ENCODE data around the gene CNTN5. TPM values are rescaled to one million over a fixed set of nuclear protein-coding genes. Genes with fewer than 3 reads are reported as not detected.

Gene CNTN5
- total RNA-seq, 1 experiment from 2014 or later = not detected

GRCh38 chr11:99260696-99261095 is 239.9 kb downstream of the CNTN5 start:
- Mint-ChIP-seq H3K27me3 (ENCODE audit: low read depth) (no peaks in the 10 kb centered on the region), H3K9me3 (no peaks in the 10 kb centered on the region), H3K36me3 (ENCODE audit: insufficient read depth in 1 of 3, low read depth in 3 of 3) (no peaks in the 10 kb centered on the region), H3K27ac (no peak overlapping the region), H3K4me3 (no peak overlapping the region), H3K4me1 (no peaks in the 10 kb centered on the region)
- H3K27me3 ChIP-seq (ENCODE audit: insufficient read depth, low read length) = no peaks in the 10 kb centered on the region
- no peak overlapping the region for H3K4me2 ChIP-seq (ENCODE audit: insufficient read depth, insufficient read length, low read length)
- DNase-seq = no peak
- no peak overlapping the region for H2BK20ac ChIP-seq (ENCODE audit: low read depth, low read length, poor library complexity, severe bottlenecking)
- no peak overlapping the region for H2BK5ac ChIP-seq (ENCODE audit: insufficient read length, low read length)
- TF ChIP-seq, protein P1, sequence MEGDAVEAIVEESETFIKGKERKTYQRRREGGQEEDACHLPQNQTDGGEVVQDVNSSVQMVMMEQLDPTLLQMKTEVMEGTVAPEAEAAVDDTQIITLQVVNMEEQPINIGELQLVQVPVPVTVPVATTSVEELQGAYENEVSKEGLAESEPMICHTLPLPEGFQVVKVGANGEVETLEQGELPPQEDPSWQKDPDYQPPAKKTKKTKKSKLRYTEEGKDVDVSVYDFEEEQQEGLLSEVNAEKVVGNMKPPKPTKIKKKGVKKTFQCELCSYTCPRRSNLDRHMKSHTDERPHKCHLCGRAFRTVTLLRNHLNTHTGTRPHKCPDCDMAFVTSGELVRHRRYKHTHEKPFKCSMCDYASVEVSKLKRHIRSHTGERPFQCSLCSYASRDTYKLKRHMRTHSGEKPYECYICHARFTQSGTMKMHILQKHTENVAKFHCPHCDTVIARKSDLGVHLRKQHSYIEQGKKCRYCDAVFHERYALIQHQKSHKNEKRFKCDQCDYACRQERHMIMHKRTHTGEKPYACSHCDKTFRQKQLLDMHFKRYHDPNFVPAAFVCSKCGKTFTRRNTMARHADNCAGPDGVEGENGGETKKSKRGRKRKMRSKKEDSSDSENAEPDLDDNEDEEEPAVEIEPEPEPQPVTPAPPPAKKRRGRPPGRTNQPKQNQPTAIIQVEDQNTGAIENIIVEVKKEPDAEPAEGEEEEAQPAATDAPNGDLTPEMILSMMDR (conservative IDR thresholded peaks at IDR 0.05) = no peak
- H2AFZ ChIP-seq (ENCODE audit: low read length) = no peak overlapping the region
- no peak overlapping the region for H3K27ac ChIP-seq (ENCODE audit: insufficient read length, low read depth, low read length)
- H2BK12ac ChIP-seq (ENCODE audit: insufficient read length, low read depth, low read length) = no peak overlapping the region
- no peaks in the 10 kb centered on the region for H3K4me1 ChIP-seq (ENCODE audit: insufficient read depth, low read length)
- H3K79me1 ChIP-seq (ENCODE audit: insufficient read depth, low read depth, low read length, poor library complexity, severe bottlenecking) = no peaks in the 10 kb centered on the region
- H3K4ac ChIP-seq (ENCODE audit: low read depth, low read length) = no peak overlapping the region
- no peaks in the 10 kb centered on the region for H3K23me2 ChIP-seq (ENCODE audit: insufficient read length, low read depth, low read length, poor library complexity, severe bottlenecking)
- H3T11ph ChIP-seq (ENCODE audit: low read length) = no peak overlapping the region
- no peak overlapping the region for H4K5ac ChIP-seq (ENCODE audit: insufficient read length, low read depth, low read length)
- H2BK15ac ChIP-seq (ENCODE audit: low read depth, low read length) = no peak overlapping the region
- no peak overlapping the region for H2AK5ac ChIP-seq (ENCODE audit: insufficient read length, low read length)
- no peak overlapping the region for H4K8ac ChIP-seq (replicated peaks; ENCODE audit: insufficient read length, low read depth, low read length)
- no peak overlapping the region for H4K91ac ChIP-seq (ENCODE audit: insufficient read length, low read depth, low read length)
- no peak overlapping the region for H3K14ac ChIP-seq (ENCODE audit: insufficient read depth, low read length)
- H3K79me2 ChIP-seq (ENCODE audit: insufficient read depth, low read length) = no peaks in the 10 kb centered on the region
- no peak overlapping the region for H3K9ac ChIP-seq (ENCODE audit: extremely low read depth, insufficient read length, low read length)
- no peaks in the 10 kb centered on the region for H4K20me1 ChIP-seq (ENCODE audit: control insufficient read depth, insufficient read depth, insufficient read length)
- H3K9me3 ChIP-seq (ENCODE audit: control insufficient read depth, low read depth, low read length) = no peaks in the 10 kb centered on the region
- no peak overlapping the region for H3K18ac ChIP-seq (ENCODE audit: insufficient read length, low read depth, low read length)
- no CpG with 5 or more reads among the region's 1 CpG for WGBS (ENCODE audit: extremely low coverage, insufficient read length, low lambda C conversion rate)
- no peak overlapping the region for H3K56ac ChIP-seq (ENCODE audit: insufficient read length, low read depth, low read length)
- no peak overlapping the region for H2BK120ac ChIP-seq (ENCODE audit: low read depth, low read length, poor library complexity, severe bottlenecking)
- H3K23ac ChIP-seq (ENCODE audit: insufficient read length, low read depth, low read length) = no peak overlapping the region
